Neural cell (in vitro differentiated cells): ENCODE measurements around the gene CD300H. TPM values are rescaled to one million over a fixed set of nuclear protein-coding genes. Genes with fewer than 3 reads are reported as not detected.
"Not testable (repeated sequence)": the region's sequence is repeated elsewhere in the genome, so short reads cannot be mapped to it uniquely, and the experiment has no call there.

Experiments
- H2AFZ ChIP-seq: fragments of 200-600, 300-800 bp; sonication (generic), shearing (Covaris generic); 2 replicates; pipeline ENCODE4 v1.6.0; 2014; ENCODE audit warnings: low read depth, mild to moderate bottlenecking, antibody characterized with exemption, low read length, moderate library complexity
- H3F3A ChIP-seq: fragments of 200-600 bp; shearing (Covaris generic); 2 replicates; pipeline ENCODE4 v1.6.1; 2016; ENCODE audit warnings: mild to moderate bottlenecking, moderate library complexity, mixed read lengths, antibody characterized with exemption, low read length; ENCODE audit not compliant: insufficient read depth, poor library complexity, severe bottlenecking
- H3K27ac ChIP-seq: fragments of 200-600, 300-800 bp; sonication (generic), shearing (Covaris generic); 2 replicates; pipeline ENCODE4 v1.5.1; 2014; ENCODE audit warnings: mild to moderate bottlenecking, low read length, moderate library complexity
- H3K27me3 ChIP-seq: fragments of 300-800, 200-600 bp; sonication (generic), shearing (Covaris generic); 2 replicates; pipeline ENCODE4 v1.6.0; 2014; ENCODE audit warnings: mild to moderate bottlenecking, low read depth, low read length, moderate library complexity; ENCODE audit not compliant: insufficient read depth
- H3K36me3 ChIP-seq: fragments of 300-800, 200-600 bp; sonication (generic), shearing (Covaris generic); 2 replicates; pipeline ENCODE4 v1.5.1; 2014; ENCODE audit warnings: mild to moderate bottlenecking, antibody characterized with exemption, low read length, moderate library complexity; ENCODE audit not compliant: insufficient read depth
- H3K4me2 ChIP-seq: fragments of 300-800, 200-600 bp; sonication (generic), shearing (Covaris generic); 2 replicates; pipeline ENCODE4 v1.6.0; 2014; ENCODE audit warnings: mild to moderate bottlenecking, low read length
- H3K4me3 ChIP-seq: fragments of 300-800, 200-600 bp; sonication (generic), shearing (Covaris generic); 2 replicates; pipeline ENCODE4 v1.5.1; 2014; ENCODE audit warnings: mild to moderate bottlenecking, low read length, moderate library complexity
- H3K79me2 ChIP-seq: fragments of 200-600 bp; shearing (Covaris generic); replicated peaks from 2 replicates; pipeline ENCODE4 v1.6.0; 2014; ENCODE audit warnings: mild to moderate bottlenecking, low read length, moderate library complexity; ENCODE audit not compliant: insufficient read depth
- H3K9ac ChIP-seq: fragments of 300-800, 200-600 bp; sonication (generic), shearing (Covaris generic); 2 replicates; pipeline ENCODE4 v1.6.1; 2016; ENCODE audit warnings: mild to moderate bottlenecking, low read length, mixed read lengths
- H3K9me2 ChIP-seq: fragments of 200-600 bp; shearing (Covaris generic); 2 replicates; pipeline ENCODE4 v1.6.1; 2016; ENCODE audit warnings: mild to moderate bottlenecking, low read length, mixed read lengths; ENCODE audit not compliant: insufficient read depth
- H3K9me3 ChIP-seq: fragments of 200-600, 300-800 bp; sonication (generic), shearing (Covaris generic); 2 replicates; pipeline ENCODE4 v1.6.1; 2016; ENCODE audit warnings: mild to moderate bottlenecking, mixed run types, low read length, moderate library complexity, mixed read lengths
- H4K20me1 ChIP-seq: fragments of 200-600 bp; shearing (Covaris generic); 2 replicates; pipeline ENCODE4 v1.6.1; 2016; ENCODE audit warnings: mild to moderate bottlenecking, mixed run types; ENCODE audit not compliant: insufficient read depth
- CTCF ChIP-seq: fragments of 450-650 bp; IDR thresholded peaks from 2 replicates; pipeline ENCODE4 v1.5.1; 2014; ENCODE audit warnings: antibody characterized with exemption, mild to moderate bottlenecking, moderate library complexity; ENCODE audit not compliant: poor library complexity, severe bottlenecking
- EP300 ChIP-seq: fragments of 450-650 bp; conservative IDR thresholded peaks from 2 replicates; pipeline ENCODE4 v1.6.1; 2014; ENCODE audit warnings: antibody characterized with exemption, mild to moderate bottlenecking, moderate library complexity; ENCODE audit not compliant: poor library complexity, severe bottlenecking
- EZH2 ChIP-seq: fragments of 200-600, 300-800 bp; shearing (Covaris generic), sonication (generic); IDR thresholded peaks from 2 replicates; pipeline ENCODE4 v1.6.1; 2014; ENCODE audit warnings: antibody characterized with exemption, low read length, borderline replicate concordance, mild to moderate bottlenecking; ENCODE audit not compliant: insufficient read depth, poor library complexity, severe bottlenecking
- MXI1 ChIP-seq: fragments of 450-650 bp; conservative IDR thresholded peaks from 2 replicates; pipeline ENCODE4 v1.6.1; 2014; ENCODE audit warnings: antibody characterized with exemption, mild to moderate bottlenecking; ENCODE audit not compliant: poor library complexity, severe bottlenecking
- POLR2AphosphoS5 ChIP-seq: IDR thresholded peaks from 2 replicates; pipeline ENCODE4 v1.6.1; 2012
- RAD21 ChIP-seq: fragments of 450-650 bp; conservative IDR thresholded peaks from 2 replicates; pipeline ENCODE4 v1.6.1; 2014; ENCODE audit warnings: antibody characterized with exemption, mild to moderate bottlenecking, moderate library complexity
- TAF1 ChIP-seq: IDR thresholded peaks from 2 replicates; pipeline ENCODE4 v1.6.1; 2012; ENCODE audit warnings: low read depth
- polyA plus RNA-seq: library from polyadenylated mRNA; depleted of rRNA; stranded (reverse); fragments of >200 nt; gene quantifications from 2 replicates; pipeline ENCODE4 v1.2.3, GENCODE V29; 2014

The CD300H gene
- polyA plus RNA-seq, 1 donor from 2014 or later: not detected

DNA sequence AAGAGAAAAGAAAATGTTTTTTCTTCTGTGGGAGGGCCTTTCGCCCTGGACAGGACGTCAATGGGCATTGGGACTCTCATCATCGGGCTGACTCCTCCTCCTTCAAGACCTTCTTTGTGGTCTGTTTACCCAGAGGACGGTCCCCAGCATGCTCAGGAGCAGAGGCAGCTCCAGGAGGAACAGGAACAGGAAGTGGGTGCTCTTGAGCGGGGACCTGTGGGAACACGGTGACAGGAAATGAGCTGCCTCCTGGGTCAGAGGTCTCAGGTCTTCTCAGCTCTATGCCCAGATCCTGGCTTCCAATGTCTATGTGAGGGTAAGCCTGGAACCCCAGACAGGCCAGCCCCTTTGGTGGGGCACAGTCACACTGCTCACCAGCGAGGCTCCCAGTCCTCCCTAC, 12.6 kb upstream of the CD300H start:
- no peak overlapping the region for H3K4me3 ChIP-seq
- no peak overlapping the region for H3K9ac ChIP-seq
- no peaks in the 10 kb centered on the region for H3K27me3 ChIP-seq
- H3F3A ChIP-seq: no peaks in the 10 kb centered on the region
- H3K9me3 ChIP-seq: no peaks in the 10 kb centered on the region
- no peak overlapping the region for H3K27ac ChIP-seq
- no peaks in the 10 kb centered on the region for H4K20me1 ChIP-seq
- H2AFZ ChIP-seq: no peak overlapping the region
- H3K9me2 ChIP-seq: no peaks in the 10 kb centered on the region
- no peak for TF ChIP-seq TAF1
- TF ChIP-seq CTCF: no peak
- no peak for TF ChIP-seq POLR2AphosphoS5
- TF ChIP-seq MXI1: no peak
- TF ChIP-seq RAD21: no peak
- H3K36me3 ChIP-seq: no peaks in the 10 kb centered on the region
- H3K4me2 ChIP-seq: no peak overlapping the region
- H3K79me2 ChIP-seq: no peaks in the 10 kb centered on the region

DNA sequence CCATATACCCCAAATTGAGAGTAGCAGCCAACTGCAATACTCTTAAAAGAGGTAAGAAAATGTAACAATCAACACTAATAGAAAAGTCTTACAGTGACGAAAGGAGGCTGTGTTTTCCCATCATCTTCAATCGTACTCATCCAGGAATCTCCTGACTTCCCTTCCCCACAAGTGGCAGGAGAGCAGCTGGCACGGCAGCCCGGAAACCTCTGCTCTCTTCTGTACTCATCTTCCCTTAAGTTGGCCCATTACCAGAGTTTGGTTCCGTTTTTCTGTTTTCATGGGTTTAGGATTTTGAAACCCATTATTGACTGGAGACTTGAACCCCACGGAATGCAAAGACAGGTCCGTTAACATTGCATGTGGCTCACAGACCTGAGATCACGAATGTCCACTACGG, 11.7 kb upstream of the CD300H start:
- H3K36me3 ChIP-seq: no peaks in the 10 kb centered on the region
- TF ChIP-seq TAF1 (no peak), EP300 (no peak), POLR2AphosphoS5 (no peak)
- no peak overlapping the region for H3K27ac ChIP-seq
- no peaks in the 10 kb centered on the region for H3K9me2 ChIP-seq
- H3K9ac ChIP-seq: no peak overlapping the region
- H2AFZ ChIP-seq: no peak overlapping the region
- no peaks in the 10 kb centered on the region for H3K9me3 ChIP-seq
- no peaks in the 10 kb centered on the region for H3K27me3 ChIP-seq
- no peaks in the 10 kb centered on the region for H4K20me1 ChIP-seq
- H3K79me2 ChIP-seq: no peaks in the 10 kb centered on the region
- H3F3A ChIP-seq: no peaks in the 10 kb centered on the region
- no peak overlapping the region for H3K4me3 ChIP-seq
- no peak overlapping the region for H3K4me2 ChIP-seq

DNA sequence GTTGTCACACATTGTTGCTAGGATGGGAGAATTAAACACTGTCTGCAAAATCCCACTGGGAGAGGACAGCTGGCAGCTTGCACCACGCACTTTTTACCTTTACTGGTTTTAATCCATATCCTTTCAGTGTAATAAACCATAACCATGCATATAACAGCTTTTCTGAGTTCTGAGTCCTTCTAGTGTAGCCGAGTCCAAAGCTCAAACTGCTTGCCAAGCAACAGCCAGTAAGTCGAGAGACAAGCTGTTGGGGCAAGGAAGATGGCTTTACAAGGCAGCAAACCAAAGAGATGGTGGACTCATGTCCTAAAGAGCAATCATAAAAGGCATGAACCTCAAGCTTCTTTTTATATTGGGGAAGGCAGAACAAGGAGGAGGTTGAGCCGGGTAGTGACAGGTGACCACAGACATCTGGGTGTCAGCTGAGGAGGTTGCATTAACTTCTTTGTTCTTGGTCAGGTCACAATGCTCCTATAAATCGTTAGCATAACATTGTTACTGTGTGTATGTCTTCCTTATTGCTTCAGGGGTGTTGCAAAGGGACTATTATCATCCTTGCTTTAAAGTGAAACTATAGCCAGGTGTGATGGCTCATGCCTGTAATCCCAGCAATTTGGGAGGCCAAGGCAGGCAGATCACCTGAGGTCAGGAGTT, 7.3 kb upstream of the CD300H start:
- no peak overlapping the region for H3K9ac ChIP-seq
- H2AFZ ChIP-seq: no peak overlapping the region
- H3K27me3 ChIP-seq: no peaks in the 10 kb centered on the region
- no peak overlapping the region for H3K4me2 ChIP-seq
- TF ChIP-seq EZH2: no peak
- no peak overlapping the region for H3K4me3 ChIP-seq
- H3K9me2 ChIP-seq: no peaks in the 10 kb centered on the region
- H3K9me3 ChIP-seq: no peaks in the 10 kb centered on the region
- H3K36me3 ChIP-seq: no peaks in the 10 kb centered on the region
- no peaks in the 10 kb centered on the region for H3F3A ChIP-seq
- no peaks in the 10 kb centered on the region for H4K20me1 ChIP-seq
- H3K79me2 ChIP-seq: no peaks in the 10 kb centered on the region
- no peak overlapping the region for H3K27ac ChIP-seq

DNA sequence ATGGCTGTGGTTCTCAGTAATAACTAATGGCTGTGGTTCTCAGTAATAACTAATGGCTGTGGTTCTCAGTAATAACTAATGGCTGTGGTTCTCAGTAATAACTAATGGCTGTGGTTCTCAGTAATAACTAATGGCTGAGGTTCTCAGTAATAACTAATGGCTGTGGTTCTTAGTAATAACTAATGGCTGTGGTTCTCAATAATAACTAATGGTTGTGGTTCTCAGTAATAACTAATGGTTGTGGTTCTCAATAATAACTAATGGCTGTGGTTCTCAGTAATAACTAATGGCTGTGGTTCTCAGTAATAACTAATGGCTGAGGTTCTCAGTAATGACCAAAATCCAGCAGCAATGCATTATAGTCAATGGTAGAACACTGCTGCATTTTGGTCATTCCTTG, 6.3 kb upstream of the CD300H start:
- not testable (repeated sequence) for H3K9ac ChIP-seq, H2AFZ ChIP-seq, H3K36me3 ChIP-seq, H3F3A ChIP-seq, H3K9me3 ChIP-seq, H3K4me3 ChIP-seq, H3K27me3 ChIP-seq, H3K4me2 ChIP-seq, H3K9me2 ChIP-seq, H4K20me1 ChIP-seq, H3K79me2 ChIP-seq, H3K27ac ChIP-seq
